Testis (tissue), 2 donors: ENCODE results near the gene UHMK1.
"Not testable (repeated sequence)": the region's sequence is repeated elsewhere in the genome, so short reads cannot be mapped to it uniquely, and the experiment has no call there.

ENCODE experiments used
- CTCF ChIP-seq, 3 experiments: fragments of 450-650 bp in 2 of 3; fragments of 200-600 bp in 1 of 3; sonication (generic) in 1 of 3; IDR thresholded peaks; one replicate each; pipeline ENCODE4 v1.5.1; 2016 to 2019; ENCODE audit warnings: antibody characterized with exemption in 3 of 3, mild to moderate bottlenecking in 2 of 3, moderate library complexity in 1 of 3
- POLR2A ChIP-seq: fragments of 450-650 bp; IDR thresholded peaks from one replicate; pipeline ENCODE4 v1.6.1; 2017; ENCODE audit warnings: antibody characterized with exemption, mild to moderate bottlenecking, moderate library complexity

- not testable (repeated sequence) for TF ChIP-seq CTCF (IDR thresholded peaks at IDR 0.05); POLR2A
Measured at GRCh38 chr1:162495531-162496233, 1.9 kb upstream of the UHMK1 start.
